ENCODE measurements around the gene DUOX1. TPM values are rescaled to one million over a fixed set of nuclear protein-coding genes. Genes with fewer than 3 reads are reported as not detected.
A peak's percentile ranks its signal among the peaks of the same experiment; 100 is the strongest.

DUOX1 gene
- total RNA-seq, 1 experiment from 2014 or later = not detected

GRCh38 chr15:45166834-45167630, 37.2 kb downstream of the DUOX1 start:
- no peaks in the 10 kb centered on the region for H4K20me1 ChIP-seq (ENCODE audit: insufficient read depth)
- POLR2A ChIA-PET (ENCODE audit: unreplicated experiment) = interaction anchor here (0.6 to 0.7 kb wide), 2 partner anchors 20 to 112 kb away, joined by 3 to 4 read pairs; no protein-coding TSS in a partner anchor
- peak overlapping the region; percentile 74 for H3K4me2 ChIP-seq
- peak overlapping the region; percentile 32; the same call in 1 of the 2 replicates for H3K27ac ChIP-seq
- no peaks in the 10 kb centered on the region; the same call in 1 of the 2 replicates for H3F3A ChIP-seq (ENCODE audit: insufficient read depth, low read depth)
- peak; percentile 57 to 79 for DNase-seq
- H3K36me3 ChIP-seq (ENCODE audit: low read depth) = no peaks in the 10 kb centered on the region
- no peaks in the 10 kb centered on the region for H3K79me2 ChIP-seq (ENCODE audit: low read depth)
- no TSS peak for BruUV-seq (replicated peaks)
- intact Hi-C loops (cut with micrococcal nuclease; ENCODE audit: unreplicated experiment) = loop anchor here (1.0 kb wide), 2 partner anchors 31 to 290 kb away; no protein-coding TSS in a partner anchor
- peak overlapping the region; percentile 62; the same call in 1 of the 2 replicates for H3K4me3 ChIP-seq
- TF ChIP-seq CTCF (conservative IDR thresholded peaks at IDR 0.05) = peak; percentile 71
- no peak for TF ChIP-seq EZH2 (IDR thresholded peaks at IDR 0.05; ENCODE audit: low read depth)
- CTCF ChIA-PET = interaction anchor here (0.8 to 2.2 kb wide), 2 partner anchors 14 to 40 kb away, joined by 3 to 6 read pairs; no protein-coding TSS in a partner anchor
- H3K9me2 ChIP-seq (ENCODE audit: insufficient read depth) = no peaks in the 10 kb centered on the region
- H3K9me3 ChIP-seq (ENCODE audit: insufficient read depth, low read depth) = no peaks in the 10 kb centered on the region
- H3K27me3 ChIP-seq (ENCODE audit: insufficient read depth, low read depth) = no peaks in the 10 kb centered on the region
- peak overlapping the region; percentile 89 for H2AFZ ChIP-seq
- H3K4me1 ChIP-seq (replicated peaks; ENCODE audit: insufficient read depth) = peaks cover 11% of the 10 kb centered on the region

GRCh38 chr15:45167631-45168205, 37.9 kb downstream of the DUOX1 start:
- H2AFZ ChIP-seq = peak overlapping the region; percentile 89; the same call in 1 of the 2 replicates
- H3K9me2 ChIP-seq (ENCODE audit: insufficient read depth) = no peaks in the 10 kb centered on the region
- H3K27me3 ChIP-seq (ENCODE audit: insufficient read depth, low read depth) = no peaks in the 10 kb centered on the region
- H4K20me1 ChIP-seq (ENCODE audit: insufficient read depth) = no peaks in the 10 kb centered on the region
- BruUV-seq (replicated peaks) = no TSS peak
- H3K27ac ChIP-seq = no peak overlapping the region
- no peak for TF ChIP-seq EZH2 (IDR thresholded peaks at IDR 0.05; ENCODE audit: low read depth)
- TF ChIP-seq CTCF (conservative IDR thresholded peaks at IDR 0.05) = peak; percentile 41; the same call in 1 of the 2 replicates
- no peak for DNase-seq
- intact Hi-C loops (cut with micrococcal nuclease; ENCODE audit: unreplicated experiment) = loop anchor here (1.0 kb wide), 2 partner anchors 31 to 290 kb away; no protein-coding TSS in a partner anchor
- peaks cover 6% of the 10 kb centered on the region for H3K4me1 ChIP-seq (replicated peaks; ENCODE audit: insufficient read depth)
- ChIA-PET POLR2A (ENCODE audit: unreplicated experiment) (interaction anchor here (0.6 to 0.7 kb wide), 2 partner anchors 21 to 112 kb away, joined by 3 to 4 read pairs; no protein-coding TSS in a partner anchor), CTCF (interaction anchor here (0.6 to 2.2 kb wide), 3 partner anchors 14 to 41 kb away, joined by 3 to 6 read pairs (median 5); no protein-coding TSS in a partner anchor)
- H3K4me2 ChIP-seq = peak overlapping the region; percentile 74
- no peaks in the 10 kb centered on the region for H3K9me3 ChIP-seq (ENCODE audit: insufficient read depth, low read depth)
- no peaks in the 10 kb centered on the region for H3K36me3 ChIP-seq (ENCODE audit: low read depth)
- peak overlapping the region; percentile 62; the same call in 1 of the 2 replicates for H3K4me3 ChIP-seq
- H3F3A ChIP-seq (ENCODE audit: insufficient read depth, low read depth) = no peaks in the 10 kb centered on the region; the same call in 1 of the 2 replicates
- no peaks in the 10 kb centered on the region for H3K79me2 ChIP-seq (ENCODE audit: low read depth)

GRCh38 chr15:45168286-45168685, 38.5 kb downstream of the DUOX1 start:
- intact Hi-C loops (cut with micrococcal nuclease; ENCODE audit: unreplicated experiment) = no loop called here
- no peak overlapping the region for H3K4me2 ChIP-seq
- H3K9me2 ChIP-seq (ENCODE audit: insufficient read depth) = no peaks in the 10 kb centered on the region
- no peaks in the 10 kb centered on the region for H3K79me2 ChIP-seq (ENCODE audit: low read depth)
- no peak for TF ChIP-seq EZH2 (IDR thresholded peaks at IDR 0.05; ENCODE audit: low read depth)
- TF ChIP-seq CTCF (conservative IDR thresholded peaks at IDR 0.05) = no peak
- H3K27ac ChIP-seq = no peak overlapping the region
- CTCF ChIA-PET = interaction anchor here (0.6 to 2.2 kb wide), 3 partner anchors 13 to 30 kb away, joined by 3 to 6 read pairs (median 5); no protein-coding TSS in a partner anchor
- no peak overlapping the region for H2AFZ ChIP-seq
- BruUV-seq (replicated peaks) = TSS peak; percentile 30
- POLR2A ChIA-PET (ENCODE audit: unreplicated experiment) = no interaction called here
- no peaks in the 10 kb centered on the region for H4K20me1 ChIP-seq (ENCODE audit: insufficient read depth)
- H3K27me3 ChIP-seq (ENCODE audit: insufficient read depth, low read depth) = no peaks in the 10 kb centered on the region
- no peak for DNase-seq
- no peaks in the 10 kb centered on the region for H3K9me3 ChIP-seq (ENCODE audit: insufficient read depth, low read depth)
- H3F3A ChIP-seq (ENCODE audit: insufficient read depth, low read depth) = no peaks in the 10 kb centered on the region; the same call in 1 of the 2 replicates
- H3K36me3 ChIP-seq (ENCODE audit: low read depth) = no peaks in the 10 kb centered on the region
- no peaks in the 10 kb centered on the region for H3K4me1 ChIP-seq (replicated peaks; ENCODE audit: insufficient read depth)
- H3K4me3 ChIP-seq = no peak overlapping the region

All from PC-9 (cell line).